DND-41 (cell line): ENCODE results near the gene RAI2.

Experiments used
- CTCF ChIP-seq: IDR thresholded peaks from 2 replicates; pipeline ENCODE4 v1.5.1; 2012; ENCODE audit warnings: borderline replicate concordance, low read length, moderate library complexity, mild to moderate bottlenecking; ENCODE audit not compliant: poor library complexity, severe bottlenecking; ENCODE audit errors: extremely low read depth
- EZH2 ChIP-seq: IDR thresholded peaks from 3 replicates; pipeline ENCODE4 v1.6.1; 2012; ENCODE audit warnings: borderline replicate concordance, low read depth, mild to moderate bottlenecking, moderate library complexity, low read length, inconsistent platforms; ENCODE audit not compliant: severe bottlenecking

DNA sequence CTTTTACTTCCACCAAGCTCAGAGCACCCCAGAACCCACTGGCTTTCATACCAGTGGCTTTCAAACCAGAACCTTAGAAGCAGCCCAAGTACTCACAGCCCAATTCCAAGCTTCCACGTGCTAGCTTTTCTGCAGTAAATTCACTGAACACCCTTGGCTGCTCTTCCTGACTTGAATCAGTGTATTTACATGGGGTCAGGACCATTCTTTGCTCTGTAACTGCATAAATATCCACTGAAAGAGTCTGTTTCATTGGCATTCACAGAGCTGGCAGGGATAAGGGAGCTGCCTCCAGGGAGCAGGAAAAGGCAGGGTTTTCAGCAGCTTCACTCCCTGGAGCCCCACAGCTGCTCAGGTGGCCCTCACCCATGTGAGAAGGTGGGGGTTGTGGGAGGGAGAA is 43.8 kb downstream of the RAI2 start:
- TF ChIP-seq CTCF = no peak
- no peak for TF ChIP-seq EZH2
